SKM-1 treated with dmso at 0.1 percent for 144 hours (cell line): ENCODE data around the gene CARNS1.

ENCODE experiments used
- DNase-seq: peaks from one replicate; lab custom pipeline; 2025; ENCODE audit not compliant: unreplicated experiment; lab: John Stamatoyannopoulos, UW

Gene CARNS1

GRCh38 chr11:67376063-67376820 lies 39.2 kb upstream of the CARNS1 start:
- DNase-seq, result no peak

GRCh38 chr11:67376873-67377808 lies 38.3 kb upstream of the CARNS1 start:
- DNase-seq, result no peak

- DNase-seq, result no peak
Observed at GRCh38 chr11:67378544-67378943, 36.9 kb upstream of the CARNS1 start.

GRCh38 chr11:67379061-67380058 lies 36.1 kb upstream of the CARNS1 start:
- no peak for DNase-seq

GRCh38 chr11:67381244-67381972 lies 34.1 kb upstream of the CARNS1 start:
- peak; percentile 78 for DNase-seq

GRCh38 chr11:67382276-67383136 lies 33.0 kb upstream of the CARNS1 start:
- DNase-seq, result peak; percentile 62

GRCh38 chr11:67384851-67385366 lies 30.6 kb upstream of the CARNS1 start:
- DNase-seq, result no peak

GRCh38 chr11:67387069-67387468 lies 28.4 kb upstream of the CARNS1 start:
- no peak for DNase-seq

- no peak for DNase-seq
Observed at GRCh38 chr11:67387518-67387917, 28.0 kb upstream of the CARNS1 start.

- DNase-seq, result peak; percentile 24
Observed at GRCh38 chr11:67389477-67389876, 26.0 kb upstream of the CARNS1 start.

- no peak for DNase-seq
Observed at GRCh38 chr11:67390947-67391303, 24.6 kb upstream of the CARNS1 start.

GRCh38 chr11:67391304-67392182 lies 23.9 kb upstream of the CARNS1 start, which contains the start of gene RAD9A:
RAD9A (plus strand) TSS chr11:67391986; CDS start chr11:67392045, 59 bp downstream.
- DNase-seq, result peak; percentile 90

GRCh38 chr11:67392183-67392715 lies 23.2 kb upstream of the CARNS1 start:
- DNase-seq, result no peak

- no peak for DNase-seq
Observed at GRCh38 chr11:67393437-67393836, 22.0 kb upstream of the CARNS1 start.

GRCh38 chr11:67393990-67394389 lies 21.5 kb upstream of the CARNS1 start:
- no peak for DNase-seq

- no peak for DNase-seq
Observed at GRCh38 chr11:67395555-67396258, 19.8 kb upstream of the CARNS1 start.

GRCh38 chr11:67396259-67396581 lies 19.3 kb upstream of the CARNS1 start:
- no peak for DNase-seq
